Measurements from ENCODE around the gene DRC3.

DNA sequence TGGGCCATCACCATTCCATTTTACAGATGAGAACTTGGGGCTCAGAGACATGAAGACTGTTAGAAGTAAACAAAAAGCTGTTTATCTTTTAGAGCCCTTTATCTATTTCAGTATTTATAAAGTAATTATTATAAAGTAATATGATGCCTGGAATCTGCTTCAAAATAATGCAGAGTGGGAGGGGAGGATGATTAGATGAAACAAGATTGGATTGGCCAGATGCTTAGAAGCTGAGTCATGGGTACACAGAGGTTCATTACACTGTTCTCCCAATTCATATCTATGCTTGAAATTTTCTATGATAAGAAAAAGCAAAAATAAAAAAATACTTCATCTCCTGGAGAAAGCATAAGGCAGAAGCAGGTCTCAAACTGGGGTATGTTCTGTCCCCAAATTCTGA lies 29.8 kb upstream of the DRC3 start:
- no peak for TF ChIP-seq ZFX (IDR thresholded peaks at IDR 0.05; ENCODE audit: borderline replicate concordance)
- TF ChIP-seq, protein P1, sequence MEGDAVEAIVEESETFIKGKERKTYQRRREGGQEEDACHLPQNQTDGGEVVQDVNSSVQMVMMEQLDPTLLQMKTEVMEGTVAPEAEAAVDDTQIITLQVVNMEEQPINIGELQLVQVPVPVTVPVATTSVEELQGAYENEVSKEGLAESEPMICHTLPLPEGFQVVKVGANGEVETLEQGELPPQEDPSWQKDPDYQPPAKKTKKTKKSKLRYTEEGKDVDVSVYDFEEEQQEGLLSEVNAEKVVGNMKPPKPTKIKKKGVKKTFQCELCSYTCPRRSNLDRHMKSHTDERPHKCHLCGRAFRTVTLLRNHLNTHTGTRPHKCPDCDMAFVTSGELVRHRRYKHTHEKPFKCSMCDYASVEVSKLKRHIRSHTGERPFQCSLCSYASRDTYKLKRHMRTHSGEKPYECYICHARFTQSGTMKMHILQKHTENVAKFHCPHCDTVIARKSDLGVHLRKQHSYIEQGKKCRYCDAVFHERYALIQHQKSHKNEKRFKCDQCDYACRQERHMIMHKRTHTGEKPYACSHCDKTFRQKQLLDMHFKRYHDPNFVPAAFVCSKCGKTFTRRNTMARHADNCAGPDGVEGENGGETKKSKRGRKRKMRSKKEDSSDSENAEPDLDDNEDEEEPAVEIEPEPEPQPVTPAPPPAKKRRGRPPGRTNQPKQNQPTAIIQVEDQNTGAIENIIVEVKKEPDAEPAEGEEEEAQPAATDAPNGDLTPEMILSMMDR (IDR thresholded peaks at IDR 0.05) = no peak
